ENCODE results near the gene SLC26A1. TPM values are rescaled to one million over a fixed set of nuclear protein-coding genes. Genes with fewer than 3 reads are reported as not detected.

Gene SLC26A1
- total RNA-seq, 4 donors from 2014 or later: 0.44 to 0.57 TPM; not detected in 2

DNA sequence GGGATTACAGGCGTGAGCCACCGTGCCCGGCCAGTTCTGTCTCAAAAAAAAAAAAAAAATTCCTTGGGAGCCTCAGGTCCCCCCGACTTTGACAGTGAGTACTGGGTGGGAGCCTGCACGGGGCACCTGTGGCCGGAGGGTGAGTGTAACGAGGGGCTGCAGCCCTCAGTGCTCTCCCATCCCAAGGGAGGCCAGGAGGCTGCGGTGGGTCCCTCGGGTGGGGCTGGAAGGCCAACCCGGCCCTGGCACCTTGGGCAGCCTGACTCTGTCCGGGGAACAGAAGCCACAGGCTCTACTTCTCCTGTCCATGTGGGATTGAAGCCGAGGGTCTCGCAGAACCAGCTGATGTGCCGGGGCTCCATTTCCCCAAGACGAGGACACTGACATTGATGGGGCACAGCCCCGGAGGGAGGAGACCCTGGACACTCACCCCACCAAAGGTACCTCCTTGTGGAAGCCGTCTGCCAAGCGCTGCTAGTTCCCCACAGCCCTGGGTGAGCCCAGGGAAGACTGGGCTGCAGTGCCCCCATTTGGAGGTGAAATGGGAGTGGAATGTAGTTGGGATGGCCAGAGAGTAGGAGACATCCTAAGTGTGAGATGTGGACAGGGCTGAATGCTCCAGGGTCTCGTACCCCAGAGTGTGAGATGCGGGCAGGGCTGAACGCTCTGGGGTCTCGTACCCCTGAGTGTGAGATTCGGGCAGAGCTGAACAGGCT is 2.3 kb upstream of the SLC26A1 start:
- TF ChIP-seq, protein P1, sequence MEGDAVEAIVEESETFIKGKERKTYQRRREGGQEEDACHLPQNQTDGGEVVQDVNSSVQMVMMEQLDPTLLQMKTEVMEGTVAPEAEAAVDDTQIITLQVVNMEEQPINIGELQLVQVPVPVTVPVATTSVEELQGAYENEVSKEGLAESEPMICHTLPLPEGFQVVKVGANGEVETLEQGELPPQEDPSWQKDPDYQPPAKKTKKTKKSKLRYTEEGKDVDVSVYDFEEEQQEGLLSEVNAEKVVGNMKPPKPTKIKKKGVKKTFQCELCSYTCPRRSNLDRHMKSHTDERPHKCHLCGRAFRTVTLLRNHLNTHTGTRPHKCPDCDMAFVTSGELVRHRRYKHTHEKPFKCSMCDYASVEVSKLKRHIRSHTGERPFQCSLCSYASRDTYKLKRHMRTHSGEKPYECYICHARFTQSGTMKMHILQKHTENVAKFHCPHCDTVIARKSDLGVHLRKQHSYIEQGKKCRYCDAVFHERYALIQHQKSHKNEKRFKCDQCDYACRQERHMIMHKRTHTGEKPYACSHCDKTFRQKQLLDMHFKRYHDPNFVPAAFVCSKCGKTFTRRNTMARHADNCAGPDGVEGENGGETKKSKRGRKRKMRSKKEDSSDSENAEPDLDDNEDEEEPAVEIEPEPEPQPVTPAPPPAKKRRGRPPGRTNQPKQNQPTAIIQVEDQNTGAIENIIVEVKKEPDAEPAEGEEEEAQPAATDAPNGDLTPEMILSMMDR (IDR thresholded peaks at IDR 0.05; ENCODE audit: low read depth): no peak

DNA sequence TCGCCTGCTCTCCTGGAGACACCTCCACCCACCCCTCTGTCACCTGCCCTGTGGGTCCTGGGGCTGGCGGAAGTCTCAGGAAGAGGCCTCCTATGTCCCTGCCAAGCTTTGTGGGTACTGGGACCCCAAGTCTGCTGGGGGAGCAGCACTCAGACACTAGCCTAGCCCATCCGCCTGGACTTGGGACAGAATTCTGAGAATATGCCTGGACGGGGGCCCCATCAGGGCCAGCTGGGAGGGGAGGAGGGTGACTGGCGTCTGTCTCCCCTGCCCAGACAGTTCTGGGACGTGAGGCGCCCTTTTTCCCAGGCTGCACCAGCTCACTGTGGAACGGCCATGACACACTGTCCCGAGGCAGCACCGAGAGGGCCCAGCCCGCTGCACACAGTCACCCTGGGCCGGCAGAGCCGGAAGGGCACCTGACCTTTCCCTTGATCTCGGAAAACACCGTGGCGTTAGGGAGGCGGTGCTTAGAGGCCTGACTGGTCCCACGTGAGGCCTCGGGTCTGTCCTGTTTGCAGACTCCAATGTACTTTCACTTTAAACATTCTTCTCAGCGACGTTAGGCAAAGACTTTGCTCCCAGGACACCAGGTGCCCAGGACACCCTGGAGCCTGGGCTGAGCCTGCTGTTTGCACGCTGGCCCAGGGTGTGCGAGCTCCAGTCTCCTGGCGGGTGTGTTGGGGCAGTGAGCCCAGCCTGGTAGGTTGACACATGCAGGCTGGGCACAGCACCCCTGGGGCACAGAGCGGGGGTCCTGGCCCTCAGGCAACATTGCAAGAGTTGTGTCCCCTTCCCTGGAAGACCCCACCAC is 700 bp downstream of the SLC26A1 start:
- TF ChIP-seq, protein P1 (IDR thresholded peaks at IDR 0.05; ENCODE audit: low read depth): no peak

DNA sequence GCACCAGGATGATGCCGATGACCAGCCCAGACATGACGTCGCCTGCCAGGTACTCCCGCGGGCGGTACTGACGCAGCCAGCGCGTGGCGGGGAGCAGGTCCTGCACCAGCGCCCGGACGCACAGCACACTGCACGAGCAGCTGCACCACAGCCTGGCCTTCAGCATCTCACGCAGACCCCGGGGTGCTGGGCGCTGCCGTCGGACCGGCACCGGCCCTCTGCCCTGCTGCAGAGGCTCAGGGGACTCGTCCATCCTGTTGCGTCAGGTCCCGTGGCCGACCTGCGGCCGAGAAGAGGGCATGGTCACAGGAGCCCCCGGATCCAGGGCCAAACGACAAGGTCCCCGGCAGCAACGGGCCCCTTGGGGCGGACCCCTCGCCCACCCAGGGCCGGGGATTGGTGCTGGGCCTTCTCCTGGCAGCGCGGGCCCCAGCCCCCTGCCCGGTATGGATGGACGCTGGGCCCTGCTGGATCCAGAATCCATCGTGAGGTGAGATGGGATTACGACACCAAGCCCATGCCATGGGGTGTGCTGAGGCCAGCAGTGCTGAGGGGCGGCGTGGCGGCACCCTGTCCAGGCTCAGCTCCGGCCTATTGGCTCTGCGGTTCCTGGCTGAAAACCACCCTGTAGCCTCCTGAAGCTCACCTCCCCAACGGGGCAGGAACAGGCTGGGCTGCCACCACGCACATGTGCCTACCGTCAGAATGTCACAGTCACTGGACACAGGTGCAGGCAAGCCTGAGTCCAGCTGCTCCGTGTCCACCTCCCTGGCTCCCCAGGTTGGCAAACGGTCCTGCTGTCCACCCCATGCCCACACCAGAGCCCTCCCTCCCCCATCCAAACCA is 1.5 kb downstream of the SLC26A1 start:
- TF ChIP-seq, protein P1 (IDR thresholded peaks at IDR 0.05; ENCODE audit: low read depth): no peak

DNA sequence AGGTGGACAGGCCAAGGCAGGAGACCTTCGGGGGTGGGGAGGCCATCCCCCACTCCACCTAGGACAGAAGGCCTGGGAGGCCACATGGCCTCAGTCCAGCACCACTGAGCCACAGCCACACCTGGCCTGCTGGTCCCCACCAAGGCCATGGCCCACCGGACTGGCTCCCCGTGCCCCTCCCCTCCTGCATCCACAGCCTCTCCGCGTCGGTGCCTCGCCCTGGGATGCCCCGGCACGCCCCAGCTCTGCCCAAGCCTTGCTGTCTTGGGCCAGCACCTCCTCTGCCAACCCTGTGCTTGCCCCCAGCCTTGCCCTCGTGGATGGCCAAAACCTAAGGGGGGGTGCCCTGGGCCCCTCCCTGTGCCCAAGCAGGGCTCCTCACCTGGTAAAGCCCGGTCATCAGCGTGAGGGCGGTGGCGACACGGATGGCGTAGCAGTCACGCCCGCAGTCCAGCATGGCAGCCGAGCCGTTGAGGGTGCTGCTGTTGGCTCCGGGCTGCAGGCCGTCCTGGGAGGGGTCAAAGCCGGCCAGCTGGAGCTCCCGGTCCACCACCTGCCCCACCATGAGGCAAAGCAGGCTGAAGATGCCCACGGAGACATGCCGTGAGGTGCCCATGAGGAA is 2.3 kb downstream of the SLC26A1 start:
- TF ChIP-seq, protein P1 (IDR thresholded peaks at IDR 0.05; ENCODE audit: low read depth): no peak

DNA sequence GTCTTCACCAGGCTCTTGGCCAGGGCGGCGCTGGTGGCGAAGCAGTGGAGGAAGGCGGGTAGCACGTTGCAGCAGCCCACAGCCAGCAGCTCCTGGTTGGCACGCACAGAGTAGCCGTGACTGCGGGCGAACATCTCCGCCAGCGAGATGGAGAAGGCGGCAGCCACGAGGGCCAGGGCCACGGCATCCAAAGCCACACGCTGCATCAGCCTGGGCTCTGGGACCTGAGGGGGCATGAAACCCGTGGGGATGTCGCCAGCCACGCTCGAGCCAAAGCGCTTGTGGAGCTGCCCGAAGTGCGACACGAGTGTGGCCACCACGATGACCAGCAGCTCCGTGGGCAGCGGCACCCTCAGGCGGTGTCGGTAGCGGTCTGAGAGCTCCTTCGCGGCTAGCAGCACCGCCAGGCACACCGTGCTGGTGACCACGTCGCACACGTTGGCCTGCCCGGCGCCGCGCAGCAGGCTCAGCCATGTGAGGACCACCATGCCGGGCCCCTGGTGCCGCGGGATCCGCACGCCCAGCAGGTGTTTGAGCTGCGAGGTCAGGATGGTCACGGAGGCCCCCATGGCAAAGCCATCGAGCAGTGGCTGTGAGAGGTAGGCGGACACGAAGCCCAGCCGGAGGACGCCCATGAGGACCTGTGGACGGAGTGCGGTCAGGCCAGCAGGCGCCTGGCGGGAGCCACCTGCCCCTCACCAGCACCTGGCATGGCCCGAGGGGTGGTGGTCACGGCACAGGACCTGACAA is 3.3 kb downstream of the SLC26A1 start:
- TF ChIP-seq, protein P1 (IDR thresholded peaks at IDR 0.05; ENCODE audit: low read depth): no peak
